OCI-LY7 (cell line): ENCODE data around the gene CENPP. TPM values are rescaled to one million over a fixed set of nuclear protein-coding genes. Genes with fewer than 3 reads are reported as not detected.

Experiments used
- BruUV-seq: library from RNA; stranded (reverse); fragments of 400-500 nt; replicated peaks from 2 replicates; lab custom pipeline; 2021; lab: Mats Ljungman, UMichigan
- CTCF ChIA-PET: fragments of 300-600 bp; sonication (Branson Sonifier 250); formaldehyde crosslinking; loops from one replicate; lab custom pipeline; 2022; ENCODE audit warnings: antibody characterized with exemption; ENCODE audit not compliant: unreplicated experiment; lab: Charles Lee
- POLR2A ChIA-PET: fragments of 300-600 bp; sonication (Branson Sonifier 250); formaldehyde crosslinking; loops from one replicate; lab custom pipeline; 2022; ENCODE audit warnings: antibody characterized with exemption; lab: Charles Lee
- DNase-seq: peaks from one replicate; pipeline ENCODE4 v3.0.0-alpha.2; 2015; ENCODE audit warnings: low spot score
- H2AFZ ChIP-seq: fragments of 200-600 bp; sonication (generic), shearing (Covaris generic); 2 replicates; pipeline ENCODE4 v1.6.1; 2014; ENCODE audit warnings: mild to moderate bottlenecking, antibody characterized with exemption, low read length, moderate library complexity
- H3K27ac ChIP-seq: fragments of 200-600 bp; sonication (generic); 2 replicates; pipeline ENCODE4 v1.5.1; 2014; ENCODE audit warnings: mixed run types, low read depth, mild to moderate bottlenecking, moderate library complexity, low read length, inconsistent platforms; ENCODE audit not compliant: poor library complexity, severe bottlenecking
- H3K36me3 ChIP-seq: fragments of 200-600 bp; sonication (generic); 2 replicates; pipeline ENCODE4 v1.6.1; 2014; ENCODE audit warnings: mild to moderate bottlenecking, antibody characterized with exemption, low read length, moderate library complexity, mixed read lengths; ENCODE audit not compliant: insufficient read depth
- H3K4me1 ChIP-seq: fragments of 200-600 bp; sonication (generic); 2 replicates; pipeline ENCODE4 v1.5.1; 2014; ENCODE audit warnings: mild to moderate bottlenecking, low read length; ENCODE audit not compliant: insufficient read depth, poor library complexity, severe bottlenecking
- H3K4me2 ChIP-seq: fragments of 200-600 bp; sonication (generic); 2 replicates; pipeline ENCODE4 v1.6.1; 2014; ENCODE audit warnings: mild to moderate bottlenecking, low read length
- H3K4me3 ChIP-seq: fragments of 200-600 bp; sonication (generic); 2 replicates; pipeline ENCODE4 v1.5.1; 2014; ENCODE audit warnings: mild to moderate bottlenecking, low read depth, low read length; ENCODE audit not compliant: poor library complexity, severe bottlenecking
- H3K79me2 ChIP-seq: fragments of 200-600 bp; sonication (generic); 2 replicates; pipeline ENCODE4 v1.6.1; 2016; ENCODE audit warnings: low read depth, mild to moderate bottlenecking, low read length, moderate library complexity, mixed read lengths; ENCODE audit not compliant: insufficient read depth
- H3K9me2 ChIP-seq: fragments of 200-600 bp; sonication (generic); 2 replicates; pipeline ENCODE4 v1.6.1; 2016; ENCODE audit warnings: mild to moderate bottlenecking, low read length, mixed read lengths; ENCODE audit not compliant: insufficient read depth
- H3K9me3 ChIP-seq: fragments of 200-600 bp; sonication (generic); 2 replicates; pipeline ENCODE4 v1.6.1; 2014; ENCODE audit warnings: mild to moderate bottlenecking, mixed run types, low read length, mixed read lengths
- H4K20me1 ChIP-seq: fragments of 200-600 bp; sonication (generic); 2 replicates; pipeline ENCODE4 v1.6.1; 2014; ENCODE audit warnings: mild to moderate bottlenecking, antibody characterized with exemption, low read length, moderate library complexity, mixed read lengths; ENCODE audit not compliant: insufficient read depth
- EZH2phosphoT487 ChIP-seq: fragments of 200-600 bp; sonication (generic); IDR thresholded peaks from 2 replicates; pipeline ENCODE4 v1.6.1; 2018; ENCODE audit warnings: low read depth, borderline replicate concordance, mild to moderate bottlenecking, mixed run types, antibody characterized with exemption, low read length, moderate library complexity, mixed read lengths
- intact Hi-C: fragments of 100-400 bp; cut with micrococcal nuclease; formaldehyde crosslinking; loops from one replicate; pipeline ENCODE4 v1.10.0; 2022; ENCODE audit not compliant: unreplicated experiment
- total RNA-seq, 2 experiments: library from RNA; depleted of rRNA in 1 of 2; stranded (reverse); fragments of >200 nt in 1 of 2; shearing (Covaris generic) in 1 of 2; gene quantifications; 2 replicates each; pipeline ENCODE4 v1.2.3, GENCODE V29; 2014 to 2022
- TF ChIP-seq, protein P1 (sequence below): fragments of 200-600 bp; sonication (generic); conservative IDR thresholded peaks from 2 replicates; pipeline ENCODE4 v1.5.1; 2014; ENCODE audit warnings: mild to moderate bottlenecking, antibody characterized with exemption, low read length, moderate library complexity, mixed read lengths

The CENPP gene
- total RNA-seq, 2 experiments from 2014 or later = 25.4 to 30.9 TPM

DNA sequence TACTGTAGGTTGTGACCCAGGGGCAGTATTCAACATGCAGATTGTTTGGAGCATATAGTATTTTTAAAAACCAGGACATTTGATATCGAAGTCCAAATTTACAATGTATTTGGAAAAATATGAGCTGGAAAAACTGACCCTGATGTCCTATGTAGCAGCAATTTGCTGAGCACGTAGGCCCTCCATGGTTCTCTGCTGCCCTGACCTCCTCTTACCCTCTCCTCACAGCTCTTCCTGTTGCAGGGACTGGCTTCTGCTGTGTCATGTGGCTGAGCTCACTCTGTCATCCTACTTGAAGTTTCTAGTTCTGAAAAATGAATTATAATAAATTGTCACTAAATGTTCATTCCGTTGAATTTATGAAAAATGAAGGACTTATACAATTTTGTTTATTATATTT lies 160.6 kb downstream of the CENPP start:
- H3K9me2 ChIP-seq = no peaks in the 10 kb centered on the region
- H4K20me1 ChIP-seq = no peaks in the 10 kb centered on the region
- no peak overlapping the region for H3K4me3 ChIP-seq
- no peaks in the 10 kb centered on the region for H3K9me3 ChIP-seq
- no peak overlapping the region for H3K27ac ChIP-seq
- no peaks in the 10 kb centered on the region for H3K79me2 ChIP-seq
- CTCF ChIA-PET = no interaction called here
- H3K4me2 ChIP-seq = no peak overlapping the region
- BruUV-seq = no TSS peak
- H2AFZ ChIP-seq = no peak overlapping the region
- no peak for DNase-seq
- H3K4me1 ChIP-seq = no peaks in the 10 kb centered on the region
- no peak for TF ChIP-seq EZH2phosphoT487
- TF ChIP-seq, protein P1, sequence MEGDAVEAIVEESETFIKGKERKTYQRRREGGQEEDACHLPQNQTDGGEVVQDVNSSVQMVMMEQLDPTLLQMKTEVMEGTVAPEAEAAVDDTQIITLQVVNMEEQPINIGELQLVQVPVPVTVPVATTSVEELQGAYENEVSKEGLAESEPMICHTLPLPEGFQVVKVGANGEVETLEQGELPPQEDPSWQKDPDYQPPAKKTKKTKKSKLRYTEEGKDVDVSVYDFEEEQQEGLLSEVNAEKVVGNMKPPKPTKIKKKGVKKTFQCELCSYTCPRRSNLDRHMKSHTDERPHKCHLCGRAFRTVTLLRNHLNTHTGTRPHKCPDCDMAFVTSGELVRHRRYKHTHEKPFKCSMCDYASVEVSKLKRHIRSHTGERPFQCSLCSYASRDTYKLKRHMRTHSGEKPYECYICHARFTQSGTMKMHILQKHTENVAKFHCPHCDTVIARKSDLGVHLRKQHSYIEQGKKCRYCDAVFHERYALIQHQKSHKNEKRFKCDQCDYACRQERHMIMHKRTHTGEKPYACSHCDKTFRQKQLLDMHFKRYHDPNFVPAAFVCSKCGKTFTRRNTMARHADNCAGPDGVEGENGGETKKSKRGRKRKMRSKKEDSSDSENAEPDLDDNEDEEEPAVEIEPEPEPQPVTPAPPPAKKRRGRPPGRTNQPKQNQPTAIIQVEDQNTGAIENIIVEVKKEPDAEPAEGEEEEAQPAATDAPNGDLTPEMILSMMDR = no peak
- H3K36me3 ChIP-seq = no peaks in the 10 kb centered on the region
- intact Hi-C loops = no loop called here
- POLR2A ChIA-PET = interaction anchor here (0.7 to 1.0 kb wide), 3 partner anchors 12 to 74 kb away, joined by 3 to 7 read pairs (median 4); no protein-coding TSS in a partner anchor

- no peaks in the 10 kb centered on the region for H3K9me3 ChIP-seq
- DNase-seq = no peak
- no peaks in the 10 kb centered on the region for H4K20me1 ChIP-seq
- POLR2A ChIA-PET = no interaction called here
- no peaks in the 10 kb centered on the region for H3K9me2 ChIP-seq
- H3K4me1 ChIP-seq = no peaks in the 10 kb centered on the region
- BruUV-seq = no TSS peak
- H3K4me3 ChIP-seq = no peak overlapping the region
- no peak overlapping the region for H3K27ac ChIP-seq
- no peak overlapping the region for H3K4me2 ChIP-seq
- TF ChIP-seq, protein P1 = no peak
- TF ChIP-seq EZH2phosphoT487 = no peak
- no peaks in the 10 kb centered on the region for H3K36me3 ChIP-seq
- CTCF ChIA-PET = no interaction called here
- H3K79me2 ChIP-seq = no peaks in the 10 kb centered on the region
- intact Hi-C loops = no loop called here
- no peak overlapping the region for H2AFZ ChIP-seq
Observed at GRCh38 chr9:92488681-92489550, 163.2 kb downstream of the CENPP start.
